GM18951 (cell line): ENCODE results near the gene ARHGEF39.
"Not testable (repeated sequence)": the region's sequence is repeated elsewhere in the genome, so short reads cannot be mapped to it uniquely, and the experiment has no call there.

ENCODE experiments used
- POLR2A ChIP-seq: IDR thresholded peaks from 4 replicates; pipeline ENCODE4 v1.6.1; 2011; ENCODE audit warnings: mild to moderate bottlenecking; ENCODE audit not compliant: insufficient read length, insufficient read depth; ENCODE audit errors: extremely low read depth
- in situ Hi-C: fragments of 300-500 bp; cut with MboI; formaldehyde crosslinking; loops from one replicate; pipeline ENCODE4 v1.12.0; 2022; ENCODE audit warnings: low sequenced_read_pairs, mixed read lengths, inconsistent platforms; ENCODE audit not compliant: unreplicated experiment

The ARHGEF39 gene

GRCh38 chr9:35658137-35658967 lies 6.6 kb downstream of the ARHGEF39 start, which contains the start of gene CCDC107:
CCDC107 (plus strand) TSS chr9:35658292; CDS start chr9:35658380, 88 bp downstream.
- in situ Hi-C loops: no loop called here
- TF ChIP-seq POLR2A: peak; percentile 94

DNA sequence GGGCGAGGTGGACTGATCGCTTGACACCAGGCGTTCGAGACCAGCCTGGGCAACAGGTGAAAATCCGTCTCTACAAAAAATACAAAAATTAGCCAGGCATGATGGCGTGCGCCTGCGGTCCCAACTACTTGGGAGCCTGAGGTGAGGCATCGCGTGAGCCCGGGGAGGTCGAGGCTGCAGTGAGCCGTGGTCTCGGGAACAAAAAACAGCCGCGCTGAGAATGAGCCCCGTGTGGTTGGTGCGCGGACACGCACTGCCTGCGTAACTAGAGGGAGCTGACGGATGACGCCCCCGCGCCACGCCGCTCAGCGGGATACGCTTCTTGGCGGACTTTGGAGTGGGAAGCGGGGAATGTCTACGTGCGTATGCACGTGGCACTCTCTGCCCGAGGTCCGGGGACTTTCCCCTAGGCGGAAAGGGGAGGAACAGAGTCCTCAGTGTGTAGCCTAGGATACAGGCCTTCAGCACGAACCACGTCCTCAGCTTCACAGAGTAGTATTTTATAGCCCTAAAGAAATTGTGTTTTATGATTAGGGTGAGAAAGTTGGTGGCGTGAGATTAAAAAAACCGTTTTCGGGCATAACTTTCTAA lies 7.4 kb downstream of the ARHGEF39 start, which contains the start of gene RMRP:
Gene RMRP (minus strand): TSS at position 474 of the 591 bp plus-strand sequence.
- no peak for TF ChIP-seq POLR2A
- in situ Hi-C loops: no loop called here

GRCh38 chr9:35656831-35657545 lies 8.0 kb downstream of the ARHGEF39 start:
- TF ChIP-seq POLR2A: no peak
- in situ Hi-C loops: no loop called here

DNA sequence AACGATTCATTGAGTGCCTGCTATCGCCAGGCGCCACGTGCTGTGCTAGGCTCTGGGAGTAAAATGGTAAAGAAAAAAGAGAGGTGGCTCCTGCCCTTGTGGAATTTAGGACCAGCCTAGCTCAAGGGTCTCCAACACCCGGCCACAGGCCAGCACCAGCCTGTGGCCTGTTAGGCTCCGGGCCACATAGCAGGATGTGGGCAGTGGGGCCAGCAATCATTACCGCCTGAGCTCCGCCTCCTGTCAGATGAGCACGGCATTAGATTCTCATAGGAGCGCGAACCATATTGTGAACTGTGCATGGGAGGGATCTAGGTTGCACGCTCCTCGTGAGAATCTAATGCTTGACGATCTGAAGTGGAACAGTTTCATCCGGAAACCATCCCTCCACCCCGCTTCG lies 8.6 kb downstream of the ARHGEF39 start:
- no peak for TF ChIP-seq POLR2A
- in situ Hi-C loops: no loop called here

DNA sequence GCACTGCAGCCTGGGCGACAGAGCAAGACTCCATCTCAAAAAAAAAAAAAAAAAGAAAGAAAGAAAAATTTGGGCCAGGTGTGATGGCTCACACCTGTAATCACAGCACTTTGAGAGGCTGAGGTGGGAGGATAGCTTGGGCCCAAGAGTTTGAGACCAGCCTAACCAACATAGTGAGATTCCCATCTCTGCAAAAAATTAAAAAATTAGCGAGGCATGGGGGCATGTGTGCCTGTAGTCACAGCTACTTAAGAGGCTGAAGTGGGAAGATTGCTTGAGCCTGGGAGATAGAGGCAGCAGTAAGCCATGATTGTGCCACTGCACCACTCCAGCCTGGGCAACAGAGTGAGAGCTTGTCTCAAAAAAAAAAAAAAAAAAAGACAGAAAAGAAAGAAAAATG lies 11.4 kb downstream of the ARHGEF39 start:
- in situ Hi-C loops: no loop called here

GRCh38 chr9:35652829-35653209 lies 12.2 kb downstream of the ARHGEF39 start:
- in situ Hi-C loops: no loop called here
- no peak for TF ChIP-seq POLR2A

More for the DNA sequence above, 11.4 kb downstream of the ARHGEF39 start:
- TF ChIP-seq POLR2A: no peak

DNA sequence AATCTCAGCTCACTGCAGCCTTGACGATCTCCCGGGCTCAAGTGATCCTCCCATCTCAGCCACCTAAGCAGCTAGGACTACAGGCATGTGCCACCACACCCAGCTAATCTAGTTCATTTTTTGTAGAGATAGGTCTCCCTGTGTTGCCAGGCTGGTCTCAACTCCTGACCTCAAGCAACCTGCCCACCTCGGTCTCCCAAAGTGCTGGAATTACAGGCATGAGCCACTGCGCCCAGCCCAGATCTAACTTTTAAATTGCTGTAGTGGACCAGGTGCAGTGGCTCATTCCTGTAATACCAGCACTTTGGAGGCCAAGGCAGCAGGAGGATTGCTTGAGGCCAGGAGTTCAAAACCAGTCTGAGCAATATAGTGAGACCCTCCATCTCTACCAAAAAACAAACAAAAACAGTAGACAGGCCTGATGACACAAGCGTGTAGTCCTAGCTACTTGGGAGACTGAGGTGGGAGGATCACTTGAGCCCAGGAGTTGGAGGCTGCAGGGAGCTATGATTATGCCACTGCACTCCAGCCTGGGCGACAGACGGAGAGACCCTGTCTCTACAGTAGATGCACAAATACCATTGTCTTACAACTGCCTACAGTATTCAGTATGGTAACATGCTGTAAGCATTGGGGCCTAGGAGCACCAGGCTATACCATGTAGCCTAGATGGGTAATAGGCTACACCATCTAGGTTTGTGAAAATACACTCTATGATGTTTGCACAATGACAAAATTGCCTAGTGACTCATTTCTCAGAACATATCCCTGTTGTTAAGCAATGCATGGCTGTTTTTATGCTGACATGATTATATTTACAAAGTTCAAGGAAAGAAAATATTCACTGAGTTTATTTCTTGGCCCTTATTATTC lies 12.8 kb downstream of the ARHGEF39 start:
- TF ChIP-seq POLR2A: no peak
- in situ Hi-C loops: no loop called here

DNA sequence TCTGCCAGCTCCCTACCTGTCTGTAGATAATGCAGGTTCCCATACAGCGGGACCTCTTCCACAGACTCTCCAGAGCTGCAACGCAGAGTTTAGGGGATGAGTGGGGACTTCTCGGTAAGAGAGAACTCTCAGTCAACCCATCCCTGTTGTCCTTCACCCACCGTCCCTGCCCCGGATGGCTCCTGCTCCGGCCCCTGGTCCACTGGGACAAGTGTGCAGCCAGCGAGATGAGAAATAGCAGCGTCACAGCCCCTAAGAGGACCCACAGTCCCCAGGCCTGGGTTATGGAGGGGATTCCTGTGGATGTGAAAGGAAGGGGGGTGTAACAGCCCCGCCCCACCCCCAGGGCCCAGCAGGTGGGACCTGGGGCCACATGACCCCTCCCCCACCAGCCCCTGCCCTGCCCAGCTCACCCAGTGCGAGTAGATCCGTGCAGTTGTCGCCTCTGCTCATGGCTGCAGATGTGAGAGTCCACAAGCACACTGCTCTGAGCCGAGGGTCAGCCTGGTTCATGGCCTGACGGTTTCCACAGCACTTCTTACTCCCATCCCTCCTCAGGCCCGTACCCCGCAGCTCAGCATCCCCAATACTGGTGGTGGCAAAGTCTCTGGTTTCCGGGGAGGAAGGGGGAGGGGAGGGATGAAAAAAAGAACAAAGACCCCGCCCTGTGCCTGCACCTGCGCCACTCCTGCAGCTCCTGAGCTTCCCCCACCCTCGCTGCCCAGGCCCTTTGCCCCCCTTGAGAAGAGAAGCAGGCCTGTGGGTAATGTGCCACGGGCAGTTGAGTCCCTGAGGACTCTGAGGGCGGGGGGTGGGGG lies 14.4 kb downstream of the ARHGEF39 start, which contains the start of gene SIT1:
Gene SIT1 (minus strand): TSS at position 591 of the 818 bp plus-strand sequence. CDS start 78 bp downstream, at position 513.
- TF ChIP-seq POLR2A: peak; percentile 53
- in situ Hi-C loops: no loop called here

DNA sequence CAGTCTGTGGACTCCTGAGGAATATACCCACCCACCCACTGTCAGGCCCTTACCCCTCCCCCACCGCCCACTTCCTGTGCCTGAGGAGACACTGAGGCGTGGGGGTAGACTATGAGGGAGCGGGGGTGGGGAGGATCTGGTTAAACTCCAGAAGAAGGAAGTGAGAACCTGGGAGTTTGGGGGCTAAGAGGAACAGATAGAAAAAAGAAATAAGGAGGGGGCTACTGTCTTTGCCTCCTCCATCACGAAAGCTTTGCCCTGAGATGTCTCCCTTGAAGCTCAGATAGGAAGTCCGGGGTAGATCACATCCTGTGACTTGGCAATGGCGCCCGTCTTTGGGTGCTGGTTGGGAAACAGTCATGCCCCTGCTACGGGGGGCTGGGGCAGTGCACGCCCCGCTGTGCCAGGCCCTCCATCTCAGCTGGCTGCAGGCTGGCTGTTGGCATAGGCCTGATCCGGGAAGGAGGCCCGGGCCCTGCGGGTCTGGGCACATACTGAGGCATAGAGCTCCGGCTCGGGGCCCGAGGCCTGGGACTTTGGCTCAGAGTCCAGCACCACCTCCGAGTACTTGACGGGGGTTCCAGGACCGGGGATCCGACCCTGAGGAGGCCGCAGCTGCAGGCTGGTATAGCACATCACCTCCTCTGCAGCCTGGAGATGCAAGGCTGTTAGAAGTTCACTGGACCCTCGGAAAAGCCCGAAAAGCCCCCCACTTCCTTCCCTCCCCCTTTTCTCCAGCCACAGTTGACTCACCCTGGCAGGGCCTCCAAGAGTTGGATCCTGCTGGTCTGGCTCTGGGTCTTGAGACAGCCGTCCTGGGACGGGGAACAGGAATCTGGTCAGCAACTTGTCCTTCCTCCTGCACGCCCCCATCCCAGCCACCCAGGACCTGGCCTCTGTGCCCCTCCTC lies 15.3 kb downstream of the ARHGEF39 start:
- in situ Hi-C loops: no loop called here
- peak; percentile 51 for TF ChIP-seq POLR2A

DNA sequence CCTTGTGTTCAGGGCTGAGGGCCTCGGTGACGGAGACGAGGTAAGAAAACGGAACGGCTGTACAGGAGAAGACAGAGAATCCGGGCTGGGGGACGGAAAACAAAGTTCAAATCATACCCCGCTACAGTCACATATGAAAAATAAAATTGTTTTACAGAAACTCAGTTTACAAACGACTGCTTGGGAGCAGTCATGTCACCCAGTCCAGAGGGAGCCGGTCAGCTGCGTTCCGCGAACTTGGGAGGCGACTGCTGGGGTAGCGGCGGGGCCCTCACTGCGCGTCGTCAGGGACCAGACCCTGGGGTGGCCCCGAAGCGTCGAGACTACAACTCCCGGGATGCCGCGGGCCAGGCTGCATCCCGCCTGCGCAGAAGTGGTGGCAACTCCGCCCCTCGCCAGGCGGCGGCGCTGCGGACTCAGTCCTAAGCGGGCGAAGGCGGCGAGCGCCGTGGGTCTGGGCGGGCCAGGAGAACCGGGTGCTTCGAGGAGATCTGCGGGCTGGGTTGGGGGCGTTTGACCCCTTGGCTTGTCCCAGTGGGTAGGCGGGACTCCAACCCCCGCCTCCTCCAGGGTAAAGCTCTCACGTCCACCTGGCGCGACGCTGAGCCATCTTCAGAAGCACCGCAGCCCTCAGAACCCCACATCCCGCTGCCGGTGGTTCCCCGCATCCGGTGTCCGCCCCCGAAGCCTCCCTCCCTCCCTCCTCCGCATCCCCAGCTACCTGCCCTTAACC lies 18.3 kb downstream of the ARHGEF39 start:
- in situ Hi-C loops: no loop called here
- peak; percentile 71 for TF ChIP-seq POLR2A

- in situ Hi-C loops: no loop called here
- no peak for TF ChIP-seq POLR2A
Observed at GRCh38 chr9:35646153-35646532, 18.9 kb downstream of the ARHGEF39 start.

GRCh38 chr9:35645736-35646135 lies 19.3 kb downstream of the ARHGEF39 start:
- in situ Hi-C loops: not testable (repeated sequence)
